Activated CD4-positive, alpha-beta memory T cell treated with anti-CD3 and anti-CD28 coated beads, Interleukin-2, amount 10 ng/mL, durations not matched to agents 7 days and 5 days (primary cell): ENCODE results near the gene PIGX. TPM values are rescaled to one million over a fixed set of nuclear protein-coding genes. Genes with fewer than 3 reads are reported as not detected.

Experiments
- CTCF ChIA-PET: fragments of 350-600 bp; sonication (Branson Sonifier 250); formaldehyde crosslinking; loops from one replicate; lab custom pipeline; 2021; ENCODE audit warnings: antibody characterized with exemption, inconsistent platforms; lab: Charles Lee
- POLR2A ChIA-PET: fragments of 350-600 bp; sonication (Branson Sonifier 250); formaldehyde crosslinking; loops from one replicate; lab custom pipeline; 2021; ENCODE audit warnings: antibody characterized with exemption; lab: Charles Lee
- DNase-seq: peaks from one replicate; pipeline ENCODE4 v3.0.0-alpha.2; 2020
- H3K27ac Mint-ChIP-seq: one replicate; pipeline ENCODE4 v1.8.0; 2021; ENCODE audit warnings: mild to moderate bottlenecking, mixed read lengths
- H3K27me3 Mint-ChIP-seq: one replicate; pipeline ENCODE4 v1.8.0; 2021; ENCODE audit warnings: mixed read lengths
- H3K36me3 Mint-ChIP-seq: one replicate; pipeline ENCODE4 v1.8.0; 2021; ENCODE audit warnings: low read depth, mixed read lengths
- H3K4me1 Mint-ChIP-seq: one replicate; pipeline ENCODE4 v1.8.0; 2021; ENCODE audit warnings: mixed read lengths
- H3K4me3 Mint-ChIP-seq: one replicate; pipeline ENCODE4 v1.8.0; 2021; ENCODE audit warnings: mild to moderate bottlenecking, mixed read lengths
- H3K9me3 Mint-ChIP-seq: one replicate; pipeline ENCODE4 v1.8.0; 2021; ENCODE audit warnings: mixed read lengths
- total RNA-seq, 2 experiments: library from RNA; stranded (reverse); gene quantifications; one replicate each; pipeline ENCODE4 v1.2.3, GENCODE V29; 2021

The PIGX gene
- total RNA-seq, 2 experiments from 2014 or later: 47.2 to 50.0 TPM

GRCh38 chr3:196774191-196774820 is 62.1 kb downstream of the PIGX start:
- Mint-ChIP-seq H3K4me1 (peaks cover 50% of the 10 kb centered on the region), H3K4me3 (no peak overlapping the region), H3K9me3 (no peaks in the 10 kb centered on the region), H3K27me3 (no peaks in the 10 kb centered on the region), H3K27ac (peak overlapping the region; percentile 61), H3K36me3 (peaks cover 61% of the 10 kb centered on the region)
- DNase-seq: no peak
- ChIA-PET POLR2A (interaction anchor here (1.4 kb wide), 1 partner anchor 34 kb away, joined by 4 read pairs; the partner anchor contains the start of gene PAK2), CTCF (interaction anchor here (1.5 kb wide), 1 partner anchor 35 kb away, joined by 3 read pairs; the partner anchor contains the start of gene PAK2)

- Mint-ChIP-seq H3K36me3 (peaks cover 64% of the 10 kb centered on the region), H3K27ac (peak overlapping the region; percentile 61)
- POLR2A ChIA-PET: interaction anchor here (1.4 kb wide), 1 partner anchor 35 kb away, joined by 4 read pairs; the partner anchor contains the start of gene PAK2
Measured at GRCh38 chr3:196774848-196775422, 62.8 kb downstream of the PIGX start.

GRCh38 chr3:196775938-196776337 is 63.8 kb downstream of the PIGX start:
- H3K27me3 Mint-ChIP-seq: no peaks in the 10 kb centered on the region
- H3K9me3 Mint-ChIP-seq: peaks cover 8% of the 10 kb centered on the region
- ChIA-PET POLR2A (no interaction called here), CTCF (interaction anchor here (1.5 kb wide), 1 partner anchor 37 kb away, joined by 3 read pairs; the partner anchor contains the start of gene PAK2)
- H3K36me3 Mint-ChIP-seq: peaks cover 69% of the 10 kb centered on the region
- peaks cover 48% of the 10 kb centered on the region for H3K4me1 Mint-ChIP-seq
- H3K4me3 Mint-ChIP-seq: no peak overlapping the region
- H3K27ac Mint-ChIP-seq: no peak overlapping the region
- no peak for DNase-seq

More at GRCh38 chr3:196774848-196775422, 62.8 kb downstream of the PIGX start:
- Mint-ChIP-seq H3K4me1 (peaks cover 49% of the 10 kb centered on the region), H3K9me3 (peaks cover 4% of the 10 kb centered on the region), H3K27me3 (no peaks in the 10 kb centered on the region), H3K4me3 (no peak overlapping the region)
- DNase-seq: no peak
- CTCF ChIA-PET: interaction anchor here (1.5 kb wide), 1 partner anchor 36 kb away, joined by 3 read pairs; the partner anchor contains the start of gene PAK2

- Mint-ChIP-seq H3K4me1 (peaks cover 31% of the 10 kb centered on the region), H3K27ac (no peak overlapping the region), H3K9me3 (peaks cover 8% of the 10 kb centered on the region), H3K27me3 (no peaks in the 10 kb centered on the region), H3K4me3 (no peak overlapping the region), H3K36me3 (peaks cover 63% of the 10 kb centered on the region)
- CTCF ChIA-PET: no interaction called here
- no peak for DNase-seq
- POLR2A ChIA-PET: interaction anchor here (1.5 kb wide), 1 partner anchor 38 kb away, joined by 3 read pairs; the partner anchor contains the start of gene PAK2
Measured at GRCh38 chr3:196777836-196778235, 65.7 kb downstream of the PIGX start.

GRCh38 chr3:196778755-196779154 is 66.6 kb downstream of the PIGX start:
- H3K36me3 Mint-ChIP-seq: peaks cover 72% of the 10 kb centered on the region
- H3K27ac Mint-ChIP-seq: no peak overlapping the region
- H3K4me1 Mint-ChIP-seq: peaks cover 23% of the 10 kb centered on the region
- no peak for DNase-seq
- H3K4me3 Mint-ChIP-seq: no peak overlapping the region
- H3K9me3 Mint-ChIP-seq: peaks cover 8% of the 10 kb centered on the region
- no peaks in the 10 kb centered on the region for H3K27me3 Mint-ChIP-seq
- CTCF ChIA-PET: no interaction called here
- POLR2A ChIA-PET: no interaction called here

GRCh38 chr3:196782511-196782910 is 70.3 kb downstream of the PIGX start:
- Mint-ChIP-seq H3K36me3 (peaks cover 78% of the 10 kb centered on the region), H3K4me3 (no peak overlapping the region), H3K27me3 (no peaks in the 10 kb centered on the region), H3K9me3 (peaks cover 11% of the 10 kb centered on the region), H3K4me1 (peaks cover 8% of the 10 kb centered on the region), H3K27ac (no peak overlapping the region)
- CTCF ChIA-PET: no interaction called here
- POLR2A ChIA-PET: interaction anchor here (0.7 kb wide), 1 partner anchor 968 kb away, joined by 3 read pairs; no protein-coding TSS in a partner anchor
- DNase-seq: no peak

Other genes starting within 250 kb of the PIGX start
- gene RNF168, start 208.6 kb upstream of the PIGX start, total RNA-seq: 10 to 100 TPM; 45.0 to 45.6 TPM
- gene SMCO1, start 197.0 kb upstream of the PIGX start, total RNA-seq: not detected
- 10 to 100 TPM; 27.2 to 29.3 TPM for gene WDR53, start 143.8 kb upstream of the PIGX start, total RNA-seq
- 10 to 100 TPM; 19.7 TPM for gene FBXO45, start 143.7 kb upstream of the PIGX start, total RNA-seq
- gene NRROS, start 72.7 kb upstream of the PIGX start, total RNA-seq: 10 to 100 TPM; 50.1 to 52.8 TPM
- 1 to 10 TPM; 5.3 to 5.5 TPM for gene CEP19, start 127 bp upstream of the PIGX start, total RNA-seq
- gene PAK2, start 27.5 kb downstream of the PIGX start, total RNA-seq: 100 to 1,000 TPM; 118 to 119 TPM
- 10 to 100 TPM; 37.9 to 42.3 TPM for gene SENP5, start 155.5 kb downstream of the PIGX start, total RNA-seq
- 10 to 100 TPM; 54.6 to 55.6 TPM for gene NCBP2, start 230.2 kb downstream of the PIGX start, total RNA-seq